RWPE1 (cell line): ENCODE results near the gene SNCB.
A peak's percentile ranks its signal among the peaks of the same experiment; 100 is the strongest.

Experiments used
- CTCF ChIA-PET: fragments of 350-600 bp; sonication (Branson Sonifier 250); formaldehyde crosslinking; extraction: SDS; loops from one replicate; lab custom pipeline; 2021; lab: Yijun Ruan, JAX
- POLR2A ChIA-PET: fragments of 400-600 bp; formaldehyde crosslinking; extraction: SDS; loops from one replicate; lab custom pipeline; 2020; ENCODE audit warnings: antibody characterized with exemption; ENCODE audit not compliant: low non-redundant PET; lab: Yijun Ruan, JAX
- DNase-seq: peaks from one replicate; pipeline ENCODE4 v3.0.0; 2012; ENCODE audit warnings: low spot score
- H3K27ac ChIP-seq: fragments of 450-650 bp; 2 replicates; pipeline ENCODE4 v1.5.1; 2017
- TF ChIP-seq, protein P1 (sequence below): fragments of 450-650 bp; conservative IDR thresholded peaks from 2 replicates; pipeline ENCODE4 v1.5.1; 2017; ENCODE audit warnings: low read depth, mild to moderate bottlenecking

The SNCB gene

GRCh38 chr5:176642675-176643490 is 12.5 kb upstream of the SNCB start:
- no peak for DNase-seq
- CTCF ChIA-PET: interaction anchor here (0.7 to 0.8 kb wide), 2 partner anchors 12 to 94 kb away, joined by 3 read pairs; partner anchors contain the start of genes CDHR2 and EIF4E1B
- POLR2A ChIA-PET: no interaction called here
- TF ChIP-seq, protein P1, sequence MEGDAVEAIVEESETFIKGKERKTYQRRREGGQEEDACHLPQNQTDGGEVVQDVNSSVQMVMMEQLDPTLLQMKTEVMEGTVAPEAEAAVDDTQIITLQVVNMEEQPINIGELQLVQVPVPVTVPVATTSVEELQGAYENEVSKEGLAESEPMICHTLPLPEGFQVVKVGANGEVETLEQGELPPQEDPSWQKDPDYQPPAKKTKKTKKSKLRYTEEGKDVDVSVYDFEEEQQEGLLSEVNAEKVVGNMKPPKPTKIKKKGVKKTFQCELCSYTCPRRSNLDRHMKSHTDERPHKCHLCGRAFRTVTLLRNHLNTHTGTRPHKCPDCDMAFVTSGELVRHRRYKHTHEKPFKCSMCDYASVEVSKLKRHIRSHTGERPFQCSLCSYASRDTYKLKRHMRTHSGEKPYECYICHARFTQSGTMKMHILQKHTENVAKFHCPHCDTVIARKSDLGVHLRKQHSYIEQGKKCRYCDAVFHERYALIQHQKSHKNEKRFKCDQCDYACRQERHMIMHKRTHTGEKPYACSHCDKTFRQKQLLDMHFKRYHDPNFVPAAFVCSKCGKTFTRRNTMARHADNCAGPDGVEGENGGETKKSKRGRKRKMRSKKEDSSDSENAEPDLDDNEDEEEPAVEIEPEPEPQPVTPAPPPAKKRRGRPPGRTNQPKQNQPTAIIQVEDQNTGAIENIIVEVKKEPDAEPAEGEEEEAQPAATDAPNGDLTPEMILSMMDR: no peak
- H3K27ac ChIP-seq: no peak overlapping the region

DNA sequence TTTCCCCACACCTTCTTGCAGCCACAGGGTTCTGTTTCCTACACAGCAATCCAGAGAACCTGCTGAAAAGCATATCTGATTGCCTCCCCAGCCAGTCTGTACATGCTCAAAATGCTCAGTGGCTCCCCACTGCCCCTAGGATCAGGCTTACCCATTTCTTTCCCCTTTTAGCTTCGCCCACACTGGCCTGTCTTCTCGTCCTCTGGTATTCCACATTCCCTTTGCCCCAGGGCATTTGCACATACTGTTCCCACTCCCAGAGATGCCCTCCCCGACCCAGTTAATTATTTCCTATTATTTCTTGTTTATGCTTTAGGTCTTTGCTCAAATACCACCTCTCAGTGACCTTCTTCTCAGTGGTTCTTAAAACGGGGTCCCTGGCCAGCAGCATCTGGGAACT is 10.3 kb upstream of the SNCB start:
- TF ChIP-seq, protein P1: no peak
- POLR2A ChIA-PET: no interaction called here
- no peak for DNase-seq
- CTCF ChIA-PET: no interaction called here
- H3K27ac ChIP-seq: no peak overlapping the region

GRCh38 chr5:176639981-176640380 is 9.6 kb upstream of the SNCB start:
- H3K27ac ChIP-seq: peak overlapping the region; percentile 9; the same call in 1 of the 2 replicates
- no peak for DNase-seq
- ChIA-PET CTCF (no interaction called here), POLR2A (no interaction called here)
- TF ChIP-seq, protein P1: no peak

DNA sequence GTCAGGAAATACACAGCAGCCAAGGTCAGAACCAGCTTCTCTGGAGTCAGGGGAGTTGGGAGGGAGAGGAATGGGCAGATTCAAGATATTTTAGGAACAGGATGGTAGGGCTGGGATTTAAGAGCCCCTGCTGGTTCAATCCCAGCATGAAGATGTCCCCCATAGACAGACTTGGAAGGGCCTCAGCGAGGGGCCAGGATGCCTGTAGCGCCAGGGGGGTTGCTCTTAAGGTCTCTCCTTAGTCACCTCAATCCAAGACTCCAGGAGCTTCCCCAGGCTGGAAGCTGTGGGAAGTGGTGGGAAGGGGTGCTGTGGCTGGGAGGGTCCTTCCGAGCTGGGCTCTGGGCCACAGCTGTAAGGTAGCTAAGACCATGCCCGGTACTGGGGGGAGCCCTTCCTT is 8.9 kb upstream of the SNCB start:
- no peak for DNase-seq
- TF ChIP-seq, protein P1: no peak
- CTCF ChIA-PET: no interaction called here
- H3K27ac ChIP-seq: no peak overlapping the region
- POLR2A ChIA-PET: no interaction called here

- ChIA-PET CTCF (interaction anchor here (0.6 kb wide), 1 partner anchor 22 kb away, joined by 5 read pairs; no protein-coding TSS in a partner anchor), POLR2A (no interaction called here)
- TF ChIP-seq, protein P1: no peak
- H3K27ac ChIP-seq: no peak overlapping the region
- DNase-seq: no peak
Measured at GRCh38 chr5:176638437-176638836, 8.1 kb upstream of the SNCB start.

DNA sequence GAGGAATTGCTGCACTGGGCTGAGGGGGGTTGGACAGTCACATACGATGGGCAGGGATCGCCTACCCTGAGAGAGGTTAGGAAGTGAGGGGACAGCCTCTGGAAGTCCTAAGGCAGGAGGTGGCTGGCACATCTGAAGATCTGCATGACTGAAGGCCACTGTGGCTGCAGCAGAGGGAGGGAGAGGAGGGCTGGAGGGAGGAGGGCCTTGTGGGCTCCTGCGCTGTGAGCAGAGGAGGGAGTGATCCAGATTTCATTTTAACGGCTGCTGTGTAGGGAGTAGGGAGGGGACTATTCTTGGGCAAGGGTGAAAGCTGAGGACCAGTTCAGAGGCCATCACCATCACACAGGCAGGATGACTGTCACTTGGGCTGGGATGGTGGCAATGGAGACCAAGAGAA is 7.2 kb upstream of the SNCB start:
- no peak overlapping the region for H3K27ac ChIP-seq
- ChIA-PET POLR2A (no interaction called here), CTCF (no interaction called here)
- TF ChIP-seq, protein P1: no peak
- DNase-seq: no peak
